Stimulated activated CD8-positive, alpha-beta memory T cell treated with anti-CD3 and anti-CD28 coated beads, Interleukin-4, amount 100 ng/mL, for 48 hours (primary cell): Measurements from ENCODE around the gene ASAP3.

ENCODE experiments used
- DNase-seq: peaks from one replicate; pipeline ENCODE4 v3.0.0-alpha.2; 2020

ASAP3 gene

DNA sequence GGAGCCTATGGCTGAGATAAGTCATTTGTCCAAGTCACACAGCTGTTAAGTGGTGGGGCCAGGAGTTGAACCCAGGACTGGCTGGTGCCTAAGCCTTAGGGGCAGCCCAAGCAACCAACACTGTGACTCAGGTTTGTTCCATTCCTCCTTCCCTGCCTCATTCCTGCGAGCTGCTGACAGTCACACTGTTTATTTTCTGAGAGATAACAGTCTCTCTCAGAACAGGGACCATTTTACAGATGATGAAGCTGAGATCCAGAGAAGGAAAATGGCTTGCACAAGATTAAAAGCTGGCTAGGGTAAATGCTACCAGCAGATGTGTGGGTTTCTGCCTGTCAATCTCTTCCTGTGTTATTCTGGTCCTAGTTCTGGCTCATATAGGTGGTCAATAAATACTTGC is 35.1 kb downstream of the ASAP3 start:
- DNase-seq = no peak

DNA sequence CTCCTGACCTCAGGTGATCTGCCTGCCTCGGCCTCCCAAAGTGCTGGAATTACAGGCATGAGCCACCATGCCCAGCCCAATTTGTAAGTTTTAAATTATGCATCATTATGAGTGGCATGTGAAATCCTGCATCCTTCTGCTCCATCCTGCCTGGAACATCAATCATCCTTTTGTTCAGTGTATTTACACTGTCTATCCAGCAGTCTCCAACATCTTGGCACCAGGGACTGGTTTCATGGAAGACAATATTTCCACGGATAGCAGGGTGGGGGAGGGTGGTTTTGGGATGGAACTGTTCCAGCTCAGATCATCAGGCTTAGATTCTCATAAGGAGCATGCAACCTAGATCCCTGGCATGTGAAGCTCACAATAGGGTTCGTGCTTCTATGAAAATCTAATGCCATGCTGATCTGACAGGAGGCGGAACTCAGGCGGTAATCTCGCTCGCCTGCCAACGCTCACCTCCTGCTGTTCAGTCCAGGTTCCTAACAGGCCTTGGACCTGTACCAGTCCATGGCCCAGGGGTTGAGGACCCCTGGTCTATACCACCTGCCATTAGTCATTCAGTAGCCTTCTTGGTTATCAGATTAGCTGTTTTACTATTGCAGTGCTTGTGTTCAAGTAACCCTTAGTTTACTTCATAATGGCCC is 37.2 kb downstream of the ASAP3 start:
- no peak for DNase-seq

DNA sequence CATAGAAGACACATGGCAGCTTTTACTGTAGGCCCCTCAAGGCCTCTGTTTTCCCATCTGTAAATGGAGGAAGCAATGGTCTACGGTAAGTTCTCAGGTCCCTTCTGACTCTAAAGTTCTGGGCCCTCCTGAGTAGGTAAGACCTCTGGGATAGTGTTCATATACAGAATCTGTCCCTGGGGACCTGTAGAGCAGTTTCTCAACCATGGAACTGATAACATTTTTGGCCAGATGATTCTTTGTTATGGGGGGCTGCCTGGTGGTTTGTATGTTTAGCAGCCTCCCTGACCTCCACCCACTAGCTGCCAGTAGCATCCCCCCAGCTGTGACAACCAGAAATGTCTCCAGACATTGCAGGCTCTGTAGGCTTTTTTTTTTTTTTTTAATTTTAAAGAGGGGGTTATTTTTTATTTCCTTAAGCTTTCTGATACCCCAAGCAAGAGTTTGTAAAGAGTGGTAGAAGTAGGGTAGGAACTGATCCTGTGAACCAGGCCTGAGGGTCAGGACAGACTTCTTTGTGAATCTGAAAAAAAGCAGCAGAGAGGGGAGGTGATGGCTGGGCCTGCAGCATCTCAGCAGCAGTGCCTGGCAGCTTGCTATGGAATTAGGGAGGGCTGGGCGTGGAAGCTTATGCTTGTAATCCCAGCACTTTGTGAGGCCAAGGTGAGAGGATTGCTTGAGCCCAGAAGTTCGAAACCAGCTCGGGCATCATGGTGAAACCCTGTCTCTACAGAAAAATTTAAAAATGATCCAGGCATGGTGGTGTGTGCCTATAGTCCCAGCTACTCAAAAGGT is 39.2 kb downstream of the ASAP3 start:
- no peak for DNase-seq

- no peak for DNase-seq
These were observed 39.9 kb downstream of the ASAP3 start for GRCh38 chr1:23444104-23444533.

DNA sequence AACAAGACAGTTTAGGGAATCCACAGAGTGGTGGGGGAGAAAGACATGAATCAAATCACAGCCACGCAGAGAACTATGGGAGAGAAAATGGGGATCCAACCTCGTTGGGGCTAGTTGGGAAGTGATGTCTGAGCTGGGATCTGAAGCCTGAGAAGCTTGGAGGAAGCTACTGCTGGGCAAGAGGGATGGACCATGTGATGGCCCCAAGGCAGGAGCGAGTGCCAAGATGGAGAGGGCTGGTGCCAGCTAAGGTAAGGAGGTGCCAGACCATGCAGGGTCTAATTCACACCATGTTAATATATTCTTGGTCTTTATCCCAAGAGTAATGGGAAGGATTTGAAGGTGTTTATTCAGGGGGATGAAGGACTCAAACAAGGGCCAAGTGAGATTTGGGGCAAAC is 41.2 kb downstream of the ASAP3 start:
- no peak for DNase-seq

DNA sequence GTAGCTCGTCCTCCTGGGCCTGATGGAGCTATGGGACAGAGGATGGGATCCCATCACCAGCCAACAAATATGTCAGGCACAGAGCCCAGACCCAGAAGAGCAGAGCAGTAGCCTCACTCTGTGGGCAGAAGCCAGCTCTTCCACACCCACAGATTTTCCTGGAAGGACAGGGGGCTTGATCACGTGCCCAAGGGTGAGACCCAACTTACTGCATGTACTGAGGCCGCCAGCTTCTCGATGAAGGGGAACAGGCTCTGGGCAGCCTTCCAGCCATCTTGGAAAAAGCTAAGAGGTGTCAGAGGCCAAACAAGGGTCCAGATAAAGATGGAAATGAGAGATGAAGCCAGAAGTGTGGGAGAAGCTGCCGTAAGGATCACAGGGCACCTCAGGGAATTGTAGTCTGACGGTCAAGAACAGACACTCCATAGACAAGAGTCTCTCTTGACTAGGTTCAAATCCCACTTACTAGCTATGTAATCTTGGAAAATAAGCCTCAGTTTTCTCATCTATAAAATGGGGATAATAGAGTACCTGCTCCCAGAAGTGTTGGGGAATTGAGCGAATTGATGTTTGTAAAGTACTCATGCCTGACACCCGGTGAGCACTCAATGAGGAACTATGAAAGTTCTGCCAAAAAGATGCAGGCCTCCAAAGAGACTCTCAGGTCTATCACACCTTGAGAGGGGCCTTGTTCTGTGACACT is 42.4 kb downstream of the ASAP3 start:
- no peak for DNase-seq

- DNase-seq = no peak
These were observed 45.4 kb downstream of the ASAP3 start for GRCh38 chr1:23438545-23438944.

DNA sequence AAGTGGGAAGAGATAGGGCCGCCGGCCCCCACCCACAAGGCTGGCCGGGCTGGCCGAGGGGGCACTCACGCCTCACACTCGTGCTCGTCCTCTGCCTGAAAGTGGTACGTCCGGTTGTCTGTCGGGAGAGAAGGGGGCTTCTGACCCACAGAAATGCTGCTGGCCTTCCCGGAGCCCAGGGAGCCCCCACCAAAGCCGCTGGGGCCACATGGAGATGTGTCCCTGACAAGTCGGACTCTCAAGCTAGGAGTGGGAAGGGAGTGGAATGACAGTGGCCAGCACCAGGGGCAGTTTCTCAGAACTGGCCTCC is 46.7 kb downstream of the ASAP3 start:
- no peak for DNase-seq

DNA sequence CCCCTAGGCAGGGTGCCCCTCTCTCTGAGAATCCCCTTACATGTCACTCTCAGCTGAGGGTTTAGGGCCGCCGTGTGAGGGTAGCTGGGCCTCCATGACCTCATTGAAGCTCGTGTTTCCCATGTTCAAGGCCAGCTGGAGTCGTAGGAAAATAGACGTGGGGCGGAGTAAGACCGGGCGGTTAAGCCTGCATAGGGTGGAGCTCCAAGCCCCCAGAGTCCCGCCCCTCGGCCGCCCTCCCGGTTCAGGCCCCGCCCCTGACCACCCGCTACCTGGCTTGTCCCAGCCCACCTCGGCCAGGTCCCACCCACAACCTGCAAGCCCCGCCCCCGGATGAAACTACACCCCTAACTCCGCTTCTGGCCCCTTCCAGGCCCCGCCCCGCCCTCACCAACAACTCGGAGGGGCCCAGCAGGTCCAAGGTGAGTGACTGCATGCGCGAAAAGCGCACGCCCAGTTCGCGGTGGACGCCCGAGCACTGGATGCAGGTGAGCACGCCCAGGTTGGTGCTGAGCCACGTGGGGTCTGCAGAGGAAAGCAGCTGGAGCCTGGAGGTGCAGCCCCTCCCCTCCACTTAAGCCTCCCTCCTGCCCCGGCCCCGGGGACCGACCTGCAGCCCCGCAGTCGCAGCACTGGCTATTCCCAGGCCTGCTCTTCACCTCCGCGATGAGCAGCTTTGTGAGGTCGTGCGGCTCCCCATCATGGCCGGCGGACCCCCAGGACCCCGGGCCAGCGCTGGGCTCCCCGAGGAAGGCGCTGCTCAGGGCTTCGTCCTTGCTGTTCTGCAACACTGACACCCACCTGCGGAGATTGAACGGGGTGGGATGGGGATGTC is 47.2 kb downstream of the ASAP3 start:
- peak; percentile 66 for DNase-seq

GRCh38 chr1:23434260-23434775 is 49.7 kb downstream of the ASAP3 start:
- no peak for DNase-seq

- no peak for DNase-seq
These were observed 50.9 kb downstream of the ASAP3 start for GRCh38 chr1:23433122-23433521.

DNA sequence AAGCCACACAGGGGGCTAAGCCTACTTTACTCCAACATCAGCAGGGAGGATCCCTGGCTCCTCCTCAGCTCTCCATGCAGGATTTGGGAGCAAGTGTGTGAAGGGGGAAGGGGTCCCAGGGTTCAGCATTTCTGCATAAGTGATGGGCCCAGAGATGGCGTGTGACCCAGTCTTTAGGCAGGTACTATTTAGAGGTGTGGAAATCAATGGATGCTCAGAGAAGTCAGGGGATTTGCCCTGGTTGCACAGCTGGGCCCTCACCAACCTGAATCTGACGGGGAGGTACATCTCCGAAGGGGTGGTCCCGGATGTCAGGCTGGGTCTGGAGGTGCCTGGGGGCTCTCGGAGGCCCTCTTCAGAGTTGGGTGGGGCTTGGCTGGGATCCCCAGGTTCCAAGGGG is 52.5 kb downstream of the ASAP3 start:
- DNase-seq = no peak

GRCh38 chr1:23430803-23431202 is 53.2 kb downstream of the ASAP3 start:
- no peak for DNase-seq

DNA sequence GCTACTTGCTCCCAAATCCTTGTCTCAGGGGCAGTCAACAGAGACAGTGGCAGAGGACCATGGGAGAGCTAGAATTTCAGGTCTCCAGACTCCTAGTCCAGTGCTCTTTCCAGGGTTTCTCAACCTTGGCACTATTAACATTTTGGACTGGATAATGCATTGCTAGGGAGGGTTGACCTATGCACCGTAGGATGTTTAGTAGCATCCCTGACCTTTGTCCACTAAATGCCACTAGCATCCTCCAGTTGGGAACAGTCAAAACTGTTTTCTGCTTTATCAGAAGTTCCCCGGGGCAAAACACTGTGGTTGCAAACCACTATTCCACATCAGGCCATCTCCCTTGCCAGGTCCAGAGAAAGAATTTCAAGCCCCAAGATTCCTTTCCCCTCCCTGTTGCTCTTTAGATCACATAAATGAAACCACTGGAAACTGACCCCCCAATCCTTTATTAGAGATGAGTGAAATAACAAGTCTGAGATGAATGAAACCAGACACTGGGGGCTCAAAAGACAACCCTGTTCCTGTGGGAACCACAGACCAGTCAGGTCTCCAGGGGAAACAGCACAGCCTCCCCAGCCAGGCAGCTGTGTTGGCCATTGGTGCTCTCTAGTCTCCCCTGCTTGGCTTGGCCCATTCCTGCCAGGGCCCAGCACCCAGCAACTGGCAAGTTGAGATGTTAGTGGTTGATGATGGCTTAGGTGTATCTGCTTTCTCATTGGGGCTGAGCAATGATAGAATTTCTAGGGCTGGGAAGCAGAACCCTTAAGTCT is 55.7 kb downstream of the ASAP3 start:
- DNase-seq = no peak

DNA sequence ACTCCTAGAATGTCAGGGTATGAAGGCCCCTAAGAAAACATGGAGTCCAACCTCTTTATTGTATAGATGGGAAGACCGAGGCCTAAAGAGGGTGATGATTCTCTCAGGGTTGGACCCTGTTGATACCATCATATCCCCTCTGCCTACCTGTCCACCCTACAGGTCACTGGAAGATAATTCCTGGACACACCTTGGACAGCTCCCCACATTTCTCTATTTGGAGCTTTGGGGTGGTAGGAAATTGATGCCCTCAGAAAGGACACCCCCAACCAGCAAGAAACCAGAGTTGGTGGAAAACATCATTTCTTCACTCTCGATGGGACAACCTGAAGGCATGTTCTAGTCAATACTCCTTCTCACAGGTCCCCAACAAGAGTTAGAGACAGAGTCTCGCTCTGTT is 56.4 kb downstream of the ASAP3 start:
- no peak for DNase-seq

DNA sequence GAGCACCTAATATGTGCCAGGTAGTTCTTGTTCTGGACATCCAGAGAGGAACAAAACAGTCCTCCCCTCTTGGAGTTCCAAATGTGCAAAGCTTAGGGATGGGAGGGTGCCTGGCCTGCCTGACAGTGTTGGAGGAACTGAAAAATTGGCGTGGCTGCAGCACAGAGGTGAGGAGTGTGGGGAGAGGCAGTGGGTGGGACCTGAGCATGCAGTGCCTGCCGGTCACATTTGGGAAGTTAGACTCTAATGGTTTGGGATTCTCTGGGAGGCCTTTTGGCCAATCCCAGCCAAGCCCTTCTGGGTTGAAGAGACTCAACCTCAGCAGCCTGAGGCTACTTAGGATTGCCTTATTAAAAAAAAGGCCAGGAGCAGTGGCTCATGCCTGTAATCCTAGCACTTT is 57.2 kb downstream of the ASAP3 start:
- DNase-seq = no peak

- no peak for DNase-seq
These were observed 58.8 kb downstream of the ASAP3 start for GRCh38 chr1:23425193-23425494.

DNA sequence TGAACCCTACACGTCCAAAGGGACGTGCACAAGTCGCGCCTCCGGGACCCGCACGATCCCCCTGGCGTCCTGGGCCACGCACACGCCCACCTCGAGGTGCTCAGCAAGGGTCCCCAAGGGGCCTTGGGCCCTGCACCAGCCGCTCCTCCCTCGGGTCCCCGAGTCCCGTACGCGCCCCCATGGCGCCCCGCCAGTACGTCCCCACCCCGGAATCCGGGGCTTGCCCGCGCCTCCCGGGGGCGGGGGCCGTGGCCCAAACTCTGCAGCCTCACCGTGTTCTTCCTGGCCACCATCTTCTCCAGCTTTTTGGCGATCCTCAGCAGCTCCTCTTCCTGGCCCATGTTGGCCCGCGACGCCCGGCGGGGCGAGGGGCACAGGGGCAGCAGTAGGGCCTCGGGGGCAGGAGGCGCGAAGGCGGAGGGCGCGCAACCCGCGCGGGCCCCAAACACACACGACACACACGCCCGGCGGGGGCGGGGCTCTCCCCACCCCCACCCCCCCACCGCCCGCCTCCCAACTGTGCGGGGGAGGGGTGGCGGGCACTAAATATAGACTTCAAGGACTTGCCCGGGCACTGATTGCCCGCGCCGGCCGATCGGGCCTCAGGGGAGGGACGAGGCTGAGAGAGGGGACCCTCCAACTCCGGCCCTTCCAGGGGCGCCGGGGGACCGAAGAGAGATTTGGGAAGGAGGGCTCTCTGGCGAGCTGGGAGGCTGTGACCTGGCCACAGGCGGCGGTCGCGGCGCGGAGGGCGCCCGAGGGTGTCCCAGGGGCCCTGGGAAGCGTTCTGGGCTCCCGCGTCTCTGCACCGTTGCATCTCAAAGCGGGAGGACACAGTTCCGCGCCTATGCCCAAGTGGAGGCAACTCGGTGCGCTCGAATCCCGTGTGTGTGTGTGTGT is 59.4 kb downstream of the ASAP3 start, which contains the start of gene TCEA3:
Gene TCEA3 (minus strand): TSS at position 456 of the 900 bp plus-strand sequence. CDS start 115 bp downstream, at position 341.
- peak; percentile 32 for DNase-seq

- DNase-seq = peak; percentile 28
These were observed 60.3 kb downstream of the ASAP3 start for GRCh38 chr1:23423415-23424292.

DNA sequence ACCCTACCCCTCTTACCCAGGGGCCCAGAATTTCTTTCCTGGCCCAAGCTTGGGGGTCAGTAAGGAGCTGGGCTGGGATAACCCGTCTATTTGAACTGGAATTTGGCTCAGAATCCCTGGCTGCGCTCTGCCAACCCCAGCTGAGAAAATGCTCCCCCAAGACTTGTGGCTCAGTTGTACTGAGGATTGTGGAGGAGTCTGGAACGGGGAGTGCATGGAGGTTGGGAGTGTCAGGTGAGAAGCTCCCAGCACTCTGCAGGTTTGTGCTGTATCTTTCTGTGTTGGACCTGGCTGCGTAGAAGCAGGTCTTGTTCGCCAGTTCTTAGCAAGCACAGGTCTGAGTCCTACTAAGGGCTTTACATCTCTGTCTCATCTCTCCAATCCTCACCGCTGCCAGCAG is 61.0 kb downstream of the ASAP3 start:
- DNase-seq = no peak
